Common myeloid progenitor, CD34-positive (primary cell): ENCODE data around the gene RTN1.

Experiments
- CTCF ChIA-PET: fragments of 350-600 bp; sonication (Branson Sonifier 250); formaldehyde crosslinking; loops from one replicate; lab custom pipeline; 2021; ENCODE audit warnings: antibody characterized with exemption; lab: Charles Lee
- POLR2A ChIA-PET: fragments of 350-600 bp; sonication (Branson Sonifier 250); formaldehyde crosslinking; loops from one replicate; lab custom pipeline; 2021; ENCODE audit warnings: antibody characterized with exemption; lab: Charles Lee
- DNase-seq, 3 donors: peaks; one replicate each; pipeline versions ENCODE4 v3.0.0 to v3.0.0-alpha.2; 2013
- H3K27ac ChIP-seq, 2 experiments: 1 replicate in 1 of 2; 2 replicates in 1 of 2; pipeline ENCODE4 v1.7.0; 2013; ENCODE audit warnings: inconsistent platforms in 2 of 2, low read length in 2 of 2, mild to moderate bottlenecking in 2 of 2, low read depth in 1 of 2, moderate library complexity in 1 of 2; ENCODE audit not compliant: severe bottlenecking in 2 of 2, insufficient read depth in 1 of 2, poor library complexity in 1 of 2
- H3K27me3 ChIP-seq, 5 experiments: replicated peaks in 2 of 5; 1 replicate in 3 of 5; 2 replicates in 2 of 5; pipeline versions ENCODE4 v1.6.1 to v1.7.0; 2013; ENCODE audit warnings: low read length in 4 of 5, mild to moderate bottlenecking in 2 of 5, moderate library complexity in 2 of 5, inconsistent platforms in 1 of 5; ENCODE audit not compliant: insufficient read depth in 5 of 5, control insufficient read depth in 4 of 5
- H3K36me3 ChIP-seq, 4 experiments: 1 replicate in 2 of 4; 2 replicates in 2 of 4; pipeline versions ENCODE4 v1.6.1 to v1.7.0; 2013; ENCODE audit warnings: low read length in 3 of 4, control low read depth in 1 of 4, mild to moderate bottlenecking in 1 of 4; ENCODE audit not compliant: control insufficient read depth in 4 of 4, insufficient read depth in 4 of 4
- H3K4me1 ChIP-seq, 4 experiments: 1 replicate in 3 of 4; 2 replicates in 1 of 4; pipeline versions ENCODE4 v1.6.1 to v1.7.1; 2013; ENCODE audit warnings: low read length in 3 of 4, mild to moderate bottlenecking in 3 of 4, control low read depth in 1 of 4, inconsistent platforms in 1 of 4, moderate library complexity in 1 of 4; ENCODE audit not compliant: control insufficient read depth in 4 of 4, insufficient read depth in 4 of 4; ENCODE audit errors: control extremely low read depth in 1 of 4
- H3K4me3 ChIP-seq, 7 experiments: 1 replicate in 4 of 7; 2 replicates in 3 of 7; pipeline versions ENCODE4 v1.5.1 to v1.7.0; 2013; ENCODE audit warnings: mild to moderate bottlenecking in 7 of 7, low read length in 6 of 7, moderate library complexity in 6 of 7, inconsistent platforms in 2 of 7, low read depth in 2 of 7, control low read depth in 1 of 7; ENCODE audit not compliant: insufficient read depth in 4 of 7, control insufficient read depth in 1 of 7; ENCODE audit errors: extremely low read depth in 1 of 7
- H3K9me3 ChIP-seq, 5 experiments: 1 replicate in 4 of 5; 2 replicates in 1 of 5; pipeline versions ENCODE4 v1.6.1 to v1.7.1; 2013; ENCODE audit warnings: low read length in 4 of 5, mild to moderate bottlenecking in 2 of 5, inconsistent platforms in 1 of 5, low read depth in 1 of 5, moderate library complexity in 1 of 5; ENCODE audit not compliant: control insufficient read depth in 4 of 5, insufficient read depth in 2 of 5; ENCODE audit errors: control extremely low read depth in 1 of 5
- WGBS: methylation state at CpG from one replicate; pipeline ENCODE4 v1.1.5; 2013; ENCODE audit not compliant: insufficient coverage; 5-methylcytosine and 5-hydroxymethylcytosine counted together

Gene RTN1

DNA sequence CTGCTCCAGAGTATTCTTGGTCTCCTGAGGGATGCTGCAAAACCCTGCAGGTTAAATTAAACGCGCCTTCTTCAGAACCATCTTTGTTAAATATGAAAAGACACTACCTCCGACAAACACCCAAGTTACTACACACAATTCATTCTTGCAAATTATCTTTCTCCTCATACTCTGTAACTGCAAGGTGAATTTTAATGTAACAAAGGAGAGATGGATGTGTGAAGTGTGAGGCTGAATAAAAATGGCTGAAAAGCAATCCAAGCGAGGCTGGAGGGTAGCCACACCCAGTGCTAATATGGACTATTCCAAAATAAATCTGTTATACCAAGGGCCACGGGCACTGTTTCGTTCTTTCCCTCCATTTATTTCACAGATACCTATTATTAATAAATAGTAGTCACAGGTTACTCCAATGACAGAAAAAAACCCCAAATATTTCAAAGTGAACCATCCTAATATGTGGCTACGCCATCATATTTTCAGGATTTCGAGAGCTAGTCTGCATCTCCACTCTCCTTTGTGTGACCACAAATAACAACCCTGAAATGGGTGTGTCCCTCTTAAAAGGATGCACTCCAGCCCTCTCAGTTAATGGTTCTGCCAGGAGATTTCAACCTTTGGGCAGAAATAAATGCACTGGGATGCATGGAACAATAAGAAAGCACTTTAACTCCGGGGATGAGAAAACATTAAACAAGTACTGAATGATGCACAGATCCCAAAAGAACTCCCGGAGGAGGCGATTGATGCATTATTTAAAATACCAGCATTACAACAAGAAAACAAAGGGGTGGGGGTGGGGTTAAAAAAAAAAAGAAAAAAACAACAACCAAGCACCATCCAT, 240.9 kb downstream of the RTN1 start:
- peak overlapping the region in 4 of 7 experiments; percentile 45 to 73 (median 63) for H3K4me3 ChIP-seq
- 98% methylated on average over 6 of the region's 11 CpGs for WGBS
- CTCF ChIA-PET: interaction anchor here (1.4 kb wide), 1 partner anchor 268 kb away, joined by 4 read pairs; no protein-coding TSS in a partner anchor
- peaks cover 0 to 12% (median 10%) of the 10 kb centered on the region in 4 experiments for H3K4me1 ChIP-seq
- peaks cover 10 to 31% (median 23%) of the 10 kb centered on the region in 5 experiments for H3K27me3 ChIP-seq
- no peaks in the 10 kb centered on the region for H3K9me3 ChIP-seq
- POLR2A ChIA-PET: no interaction called here
- DNase-seq: no peak
- H3K36me3 ChIP-seq: no peaks in the 10 kb centered on the region
- no peak overlapping the region for H3K27ac ChIP-seq

DNA sequence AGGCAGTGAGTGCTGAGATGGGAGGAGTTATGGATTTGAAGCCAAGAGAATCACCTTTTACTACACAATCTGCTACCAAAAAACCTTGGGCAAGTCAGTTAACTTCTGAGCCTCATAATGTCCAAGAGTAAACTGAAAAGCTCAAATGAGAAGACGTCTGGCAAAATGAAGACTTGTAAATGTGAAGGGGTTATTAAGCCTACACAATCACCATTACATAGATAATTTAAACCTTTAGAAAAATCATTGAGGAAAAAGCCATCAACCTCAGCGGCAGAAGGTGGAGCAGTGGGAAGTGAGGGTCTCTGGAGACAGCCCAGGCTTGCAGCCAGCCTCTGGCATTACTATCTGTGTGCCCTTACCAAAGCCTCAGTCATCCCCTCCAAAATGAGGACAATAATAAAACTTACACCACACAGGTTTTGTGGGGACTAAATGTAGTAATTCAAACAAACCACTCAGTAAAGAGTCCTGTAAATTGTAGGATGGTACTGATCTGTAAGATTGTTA, 243.5 kb downstream of the RTN1 start:
- Histone ChIP-seq H3K4me1 (peaks cover 0 to 12% (median 9%) of the 10 kb centered on the region in 4 experiments), H3K27ac (no peak overlapping the region), H3K27me3 (peaks cover 10 to 31% (median 23%) of the 10 kb centered on the region in 5 experiments), H3K36me3 (no peaks in the 10 kb centered on the region), H3K4me3 (no peak overlapping the region), H3K9me3 (no peaks in the 10 kb centered on the region)
- no CpG with 5 or more reads among the region's 2 CpGs for WGBS
- POLR2A ChIA-PET: no interaction called here
- no peak for DNase-seq
- CTCF ChIA-PET: interaction anchor here (1.1 kb wide), 1 partner anchor 269 kb away, joined by 3 read pairs; no protein-coding TSS in a partner anchor

DNA sequence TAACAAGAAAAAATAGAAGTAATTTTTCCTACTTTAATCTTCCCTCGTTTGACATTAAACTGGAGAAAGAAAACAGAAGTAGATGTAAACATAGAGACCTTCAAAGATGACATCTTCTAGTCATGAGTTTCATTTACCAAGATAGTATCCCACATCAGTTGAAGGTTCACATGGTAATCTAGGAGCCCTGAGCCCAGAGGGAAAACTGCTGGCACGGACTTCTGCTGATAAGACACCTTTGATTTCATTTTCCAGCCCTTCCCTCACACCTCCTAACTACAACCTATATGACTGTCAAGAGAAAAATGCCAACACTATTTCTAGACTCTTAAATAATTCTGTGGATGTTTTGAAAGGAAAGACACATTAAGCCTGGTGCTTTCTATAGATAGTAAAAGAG, 247.9 kb downstream of the RTN1 start:
- no peaks in the 10 kb centered on the region for H3K36me3 ChIP-seq
- H3K27ac ChIP-seq: no peak overlapping the region
- WGBS: no CpG with 5 or more reads among the region's 2 CpGs
- ChIA-PET CTCF (interaction anchor here (1.0 to 2.1 kb wide), 2 partner anchors 10 to 45 kb away, joined by 3 to 12 read pairs; no protein-coding TSS in a partner anchor), POLR2A (no interaction called here)
- DNase-seq: no peak
- peaks cover 0 to 2% (median 0%) of the 10 kb centered on the region in 5 experiments for H3K9me3 ChIP-seq
- H3K4me3 ChIP-seq: no peak overlapping the region
- H3K4me1 ChIP-seq: no peaks in the 10 kb centered on the region
- H3K27me3 ChIP-seq: peaks cover 0 to 6% (median 1%) of the 10 kb centered on the region in 5 experiments

DNA sequence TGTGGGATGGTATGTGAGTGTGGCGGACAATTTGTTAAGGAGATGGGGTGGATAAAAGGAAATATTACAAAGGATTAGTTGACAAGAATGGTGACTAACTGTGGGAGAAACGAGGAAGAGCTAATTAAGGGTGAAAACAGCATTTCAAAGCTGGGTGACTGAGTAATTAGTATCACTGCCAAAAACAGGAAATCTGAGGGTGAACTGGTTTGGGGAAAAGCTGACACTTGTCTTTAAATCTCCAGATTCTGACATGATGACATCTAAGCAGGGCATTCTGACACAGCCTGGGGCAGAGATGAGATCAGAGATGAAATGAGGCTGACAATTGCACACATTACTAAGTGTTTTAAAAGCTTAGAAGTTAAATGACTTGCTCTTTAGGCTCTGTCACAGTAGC, 251.5 kb downstream of the RTN1 start:
- Histone ChIP-seq H3K4me1 (no peaks in the 10 kb centered on the region), H3K36me3 (no peaks in the 10 kb centered on the region), H3K4me3 (no peak overlapping the region), H3K9me3 (peaks cover 0 to 2% (median 0%) of the 10 kb centered on the region in 5 experiments), H3K27me3 (peaks cover 0 to 6% (median 0%) of the 10 kb centered on the region in 5 experiments), H3K27ac (no peak overlapping the region)
- POLR2A ChIA-PET: no interaction called here
- 79% methylated on average over 2 of the region's 2 CpGs for WGBS
- CTCF ChIA-PET: no interaction called here
- no peak for DNase-seq

- Histone ChIP-seq H3K4me1 (no peaks in the 10 kb centered on the region), H3K36me3 (no peaks in the 10 kb centered on the region), H3K4me3 (no peak overlapping the region), H3K27ac (no peak overlapping the region), H3K27me3 (no peaks in the 10 kb centered on the region), H3K9me3 (peaks cover 0 to 1% (median 0%) of the 10 kb centered on the region in 5 experiments)
- 68% methylated on average over 3 of the region's 3 CpGs for WGBS
- ChIA-PET POLR2A (no interaction called here), CTCF (no interaction called here)
- DNase-seq: no peak
Observed at GRCh38 chr14:59601056-59601455, 269.5 kb downstream of the RTN1 start.

GRCh38 chr14:59600211-59600945, 270.2 kb downstream of the RTN1 start:
- H3K4me1 ChIP-seq: no peaks in the 10 kb centered on the region
- no CpG with 5 or more reads among the region's 2 CpGs for WGBS
- H3K4me3 ChIP-seq: no peak overlapping the region
- H3K27me3 ChIP-seq: no peaks in the 10 kb centered on the region
- peaks cover 0 to 1% (median 0%) of the 10 kb centered on the region in 5 experiments for H3K9me3 ChIP-seq
- no peak for DNase-seq
- H3K27ac ChIP-seq: no peak overlapping the region
- ChIA-PET POLR2A (interaction anchor here (0.6 kb wide), 1 partner anchor 8 kb away, joined by 3 read pairs; no protein-coding TSS in a partner anchor), CTCF (interaction anchor here (0.6 to 0.7 kb wide), 2 partner anchors 88 to 106 kb away, joined by 3 to 4 read pairs; no protein-coding TSS in a partner anchor)
- H3K36me3 ChIP-seq: no peaks in the 10 kb centered on the region
